ENCODE measurements around the gene VEGFB.

Gene VEGFB

GRCh38 chr11:64268025-64268892, 33.9 kb downstream of the VEGFB start:
- no peak for TF ChIP-seq CTCF (IDR thresholded peaks at IDR 0.05; ENCODE audit: borderline replicate concordance, insufficient read depth, low read depth, low read length)
- peak overlapping the region; percentile 76 for H3K4me3 ChIP-seq (ENCODE audit: low read depth, low read length)

GRCh38 chr11:64268893-64269539, 34.6 kb downstream of the VEGFB start:
- TF ChIP-seq CTCF (IDR thresholded peaks at IDR 0.05; ENCODE audit: borderline replicate concordance, insufficient read depth, low read depth, low read length) = no peak
- peak overlapping the region; percentile 76 for H3K4me3 ChIP-seq (ENCODE audit: low read depth, low read length)

- TF ChIP-seq CTCF (IDR thresholded peaks at IDR 0.05; ENCODE audit: borderline replicate concordance, insufficient read depth, low read depth, low read length) = 0 out of 2 replicates have a peak, but pooled peaks have one; percentile 1
- peak overlapping the region; percentile 76 for H3K4me3 ChIP-seq (ENCODE audit: low read depth, low read length)
These were observed 35.3 kb downstream of the VEGFB start for GRCh38 chr11:64269540-64270220.

GRCh38 chr11:64275031-64275800, 40.8 kb downstream of the VEGFB start:
- no peak for TF ChIP-seq CTCF (IDR thresholded peaks at IDR 0.05; ENCODE audit: borderline replicate concordance, insufficient read depth, low read depth, low read length)
- no peak overlapping the region for H3K4me3 ChIP-seq (ENCODE audit: low read depth, low read length)

GRCh38 chr11:64275841-64276240, 41.5 kb downstream of the VEGFB start:
- no peak for TF ChIP-seq CTCF (IDR thresholded peaks at IDR 0.05; ENCODE audit: borderline replicate concordance, insufficient read depth, low read depth, low read length)

GRCh38 chr11:64276653-64277431, 42.5 kb downstream of the VEGFB start:
- no peak for TF ChIP-seq CTCF (IDR thresholded peaks at IDR 0.05; ENCODE audit: borderline replicate concordance, insufficient read depth, low read depth, low read length)
- no peak overlapping the region for H3K4me3 ChIP-seq (ENCODE audit: low read depth, low read length)

More at GRCh38 chr11:64275841-64276240, 41.5 kb downstream of the VEGFB start:
- no peak overlapping the region for H3K4me3 ChIP-seq (ENCODE audit: low read depth, low read length)
